Large intestine (tissue), 12 donors: Measurements from ENCODE around the gene ZSCAN9. TPM values are rescaled to one million over a fixed set of nuclear protein-coding genes. Genes with fewer than 3 reads are reported as not detected.

Source experiments
- DNase-seq, 2 donors: peaks; one replicate each; pipeline versions ENCODE4 v3.0.0 to v3.0.0-alpha.2; 2013
- H3K27ac ChIP-seq: one replicate; pipeline ENCODE4 v1.5.1; 2013; ENCODE audit warnings: low read length
- H3K27me3 ChIP-seq: 2 replicates; pipeline ENCODE4 v1.6.1; 2013; ENCODE audit warnings: low read length; ENCODE audit not compliant: control insufficient read depth, insufficient read depth
- H3K36me3 ChIP-seq: 2 replicates; pipeline ENCODE4 v1.6.1; 2013; ENCODE audit warnings: low read length; ENCODE audit not compliant: control insufficient read depth, insufficient read depth
- H3K4me1 ChIP-seq: one replicate; pipeline ENCODE4 v1.6.1; 2013; ENCODE audit warnings: low read length; ENCODE audit not compliant: control insufficient read depth, insufficient read depth
- H3K4me3 ChIP-seq: one replicate; pipeline ENCODE4 v1.5.1; 2013; ENCODE audit warnings: low read length
- H3K9me3 ChIP-seq: one replicate; pipeline ENCODE4 v1.6.1; 2013; ENCODE audit warnings: mild to moderate bottlenecking, low read depth, low read length, moderate library complexity; ENCODE audit not compliant: control insufficient read depth
- WGBS: methylation state at CpG from one replicate; pipeline ENCODE4 v1.1.5; 2013; ENCODE audit warnings: low lambda C conversion rate; ENCODE audit not compliant: insufficient coverage; 5-methylcytosine and 5-hydroxymethylcytosine counted together
- long read RNA-seq, 11 donors: transcript quantifications; one replicate each; lab custom pipeline, GENCODE V29; 2026
- polyA plus RNA-seq: library from polyadenylated mRNA; unstranded; fragments of 120-200 nt; gene quantifications from one replicate; pipeline ENCODE4 v1.2.1, GENCODE V29; 2013

Gene ZSCAN9
- polyA plus RNA-seq, result 20.0 TPM
- long read RNA-seq, donor 1, transcript ZSCAN9-203 (3 exons, 757 nt), result major isoform, 6 of 6 reads
- long read RNA-seq, donor 1, partial matches to known transcripts, result 0 of 6 reads
- long read RNA-seq, donor 1, other reads (novel, unspliced or antisense), result 0 of 6 reads
- long read RNA-seq, donor 2, partial matches to known transcripts, result 0 of 4 reads
- long read RNA-seq, donor 2, other reads (novel, unspliced or antisense), result 0 of 4 reads
- long read RNA-seq, donor 3, transcript ZSCAN9-203 (3 exons, 757 nt), result major isoform, 5 of 8 reads
- long read RNA-seq, donor 3, partial matches to known transcripts, result 0 of 8 reads
- long read RNA-seq, donor 3, other reads (novel, unspliced or antisense), result 0 of 8 reads
- long read RNA-seq, donor 4, partial matches to known transcripts, result 0 of 1 reads
- long read RNA-seq, donor 4, other reads (novel, unspliced or antisense), result 0 of 1 reads
- long read RNA-seq, donor 5, partial matches to known transcripts, result 0 of 2 reads
- long read RNA-seq, donor 5, other reads (novel, unspliced or antisense), result 0 of 2 reads
- long read RNA-seq, donor 6, partial matches to known transcripts, result 0 of 6 reads
- long read RNA-seq, donor 6, other reads (novel, unspliced or antisense), result 0 of 6 reads
- long read RNA-seq, donor 7, partial matches to known transcripts, result 0 of 4 reads
- long read RNA-seq, donor 7, other reads (novel, unspliced or antisense), result 0 of 4 reads
- long read RNA-seq, donor 8, partial matches to known transcripts, result 0 of 5 reads
- long read RNA-seq, donor 8, other reads (novel, unspliced or antisense), result 0 of 5 reads
- long read RNA-seq, donor 9, partial matches to known transcripts, result 0 of 4 reads
- long read RNA-seq, donor 9, other reads (novel, unspliced or antisense), result 0 of 4 reads
- long read RNA-seq, donor 10, partial matches to known transcripts, result 0 of 7 reads
- long read RNA-seq, donor 10, other reads (novel, unspliced or antisense), result 0 of 7 reads
- long read RNA-seq, donor 11, partial matches to known transcripts, result 0 of 6 reads
- long read RNA-seq, donor 11, other reads (novel, unspliced or antisense), result 0 of 6 reads

- Histone ChIP-seq H3K4me1 (no peaks in the 10 kb centered on the region), H3K36me3 (peaks cover 23% of the 10 kb centered on the region), H3K9me3 (no peaks in the 10 kb centered on the region), H3K4me3 (peak within 1 kb of the TSS; percentile 74), H3K27me3 (peaks cover 14% of the 10 kb centered on the region), H3K27ac (peak within 1 kb of the TSS; percentile 60)
- DNase-seq, result peak; percentile 73 to 84
- 0% methylated on average over 1 of the region's 45 CpGs for WGBS
Measured at GRCh38 chr6:28225056-28225834, at the start of gene ZSCAN9. Gene ZSCAN9 (plus strand): TSS chr6:28225275. CDS start chr6:28227085, 1,810 bp downstream.

GRCh38 chr6:28176373-28176772 is 48.7 kb upstream of the ZSCAN9 start:
- 80% methylated on average over 1 of the region's 1 CpG for WGBS
- no peak for DNase-seq

GRCh38 chr6:28182255-28182654 is 42.8 kb upstream of the ZSCAN9 start:
- Histone ChIP-seq H3K27me3 (peaks cover 7% of the 10 kb centered on the region), H3K36me3 (no peaks in the 10 kb centered on the region), H3K9me3 (peaks cover under 1% of the 10 kb centered on the region), H3K4me1 (no peaks in the 10 kb centered on the region), H3K4me3 (no peak overlapping the region), H3K27ac (no peak overlapping the region)
- no peak for DNase-seq
- WGBS, result no CpG with 5 or more reads among the region's 1 CpG

More at GRCh38 chr6:28176373-28176772, 48.7 kb upstream of the ZSCAN9 start:
- H3K4me1 ChIP-seq, result no peaks in the 10 kb centered on the region
- H3K27ac ChIP-seq, result no peak overlapping the region
- H3K4me3 ChIP-seq, result no peak overlapping the region
- peaks cover 7% of the 10 kb centered on the region for H3K27me3 ChIP-seq
- H3K9me3 ChIP-seq, result no peaks in the 10 kb centered on the region
- no peaks in the 10 kb centered on the region for H3K36me3 ChIP-seq

- DNase-seq, result no peak
- Histone ChIP-seq H3K27me3 (peaks cover 3% of the 10 kb centered on the region), H3K27ac (no peak overlapping the region), H3K4me3 (no peak overlapping the region), H3K4me1 (no peaks in the 10 kb centered on the region), H3K36me3 (no peaks in the 10 kb centered on the region), H3K9me3 (peaks cover 16% of the 10 kb centered on the region)
- no CpG with 5 or more reads among the region's 6 CpGs for WGBS
Measured at GRCh38 chr6:28188111-28188979, 36.7 kb upstream of the ZSCAN9 start.

GRCh38 chr6:28200020-28200419 is 25.1 kb upstream of the ZSCAN9 start:
- no CpG with 5 or more reads among the region's 1 CpG for WGBS
- Histone ChIP-seq H3K4me1 (no peaks in the 10 kb centered on the region), H3K9me3 (no peaks in the 10 kb centered on the region), H3K27me3 (peaks cover 23% of the 10 kb centered on the region), H3K4me3 (no peak overlapping the region), H3K27ac (no peak overlapping the region), H3K36me3 (no peaks in the 10 kb centered on the region)
- DNase-seq, result no peak

GRCh38 chr6:28203201-28203600 is 21.9 kb upstream of the ZSCAN9 start:
- peaks cover 50% of the 10 kb centered on the region for H3K27me3 ChIP-seq
- no CpG with 5 or more reads among the region's 4 CpGs for WGBS

GRCh38 chr6:28205879-28206278 is 19.2 kb upstream of the ZSCAN9 start:
- no CpG with 5 or more reads among the region's 1 CpG for WGBS
- Histone ChIP-seq H3K4me1 (peaks cover 7% of the 10 kb centered on the region), H3K27me3 (peaks cover 68% of the 10 kb centered on the region), H3K36me3 (no peaks in the 10 kb centered on the region), H3K4me3 (no peak overlapping the region), H3K9me3 (peaks cover 5% of the 10 kb centered on the region), H3K27ac (no peak overlapping the region)
- DNase-seq, result no peak

More at GRCh38 chr6:28203201-28203600, 21.9 kb upstream of the ZSCAN9 start:
- H3K27ac ChIP-seq, result no peak overlapping the region
- H3K4me3 ChIP-seq, result no peak overlapping the region
- H3K9me3 ChIP-seq, result peaks cover 5% of the 10 kb centered on the region
- no peak for DNase-seq
- H3K4me1 ChIP-seq, result peaks cover 5% of the 10 kb centered on the region
- H3K36me3 ChIP-seq, result no peaks in the 10 kb centered on the region

GRCh38 chr6:28206527-28206926 is 18.5 kb upstream of the ZSCAN9 start:
- WGBS, result 31% methylated on average over 2 of the region's 3 CpGs
- H3K36me3 ChIP-seq, result no peaks in the 10 kb centered on the region
- H3K27ac ChIP-seq, result no peak overlapping the region
- peaks cover 5% of the 10 kb centered on the region for H3K9me3 ChIP-seq
- DNase-seq, result no peak
- peaks cover 72% of the 10 kb centered on the region for H3K27me3 ChIP-seq
- H3K4me1 ChIP-seq, result peaks cover 7% of the 10 kb centered on the region
- no peak overlapping the region for H3K4me3 ChIP-seq

GRCh38 chr6:28206928-28207509 is 18.1 kb upstream of the ZSCAN9 start:
- Histone ChIP-seq H3K4me3 (no peak overlapping the region), H3K36me3 (no peaks in the 10 kb centered on the region), H3K9me3 (peaks cover 5% of the 10 kb centered on the region), H3K4me1 (peaks cover 7% of the 10 kb centered on the region), H3K27me3 (peaks cover 75% of the 10 kb centered on the region), H3K27ac (no peak overlapping the region)
- no peak for DNase-seq
- WGBS, result no CpG with 5 or more reads among the region's 15 CpGs
